Upper lobe of right lung (tissue), 1 donor: Measurements from ENCODE around the gene PRKCE. TPM values are rescaled to one million over a fixed set of nuclear protein-coding genes. Genes with fewer than 3 reads are reported as not detected.

Source experiments
- ATAC-seq: fragments of 200-7000 bp; cut with Tn5 transposase; one replicate; pipeline ENCODE4 v1.9.1; 2020; ENCODE audit warnings: mild to moderate bottlenecking, moderate library complexity
- DNase-seq: peaks from one replicate; pipeline ENCODE4 v3.0.0-alpha.2; 2020
- H3K27ac ChIP-seq: fragments of 200-600 bp; one replicate; pipeline ENCODE4 v1.8.0; 2022
- H3K27me3 ChIP-seq: fragments of 200-600 bp; one replicate; pipeline ENCODE4 v1.8.0; 2022; ENCODE audit warnings: mild to moderate bottlenecking
- H3K36me3 ChIP-seq: fragments of 200-600 bp; one replicate; pipeline ENCODE4 v1.8.0; 2022
- H3K4me1 ChIP-seq: fragments of 200-600 bp; one replicate; pipeline ENCODE4 v1.8.0; 2022
- H3K4me3 ChIP-seq: fragments of 200-600 bp; one replicate; pipeline ENCODE4 v1.8.0; 2022; ENCODE audit warnings: mild to moderate bottlenecking
- H3K9me3 ChIP-seq: fragments of 200-600 bp; one replicate; pipeline ENCODE4 v1.8.0; 2022
- intact Hi-C: fragments of 100-400 bp; cut with DNase I; formaldehyde crosslinking; loops from one replicate; pipeline ENCODE4 v1.11.0; 2022
- total RNA-seq: library from RNA; stranded (reverse); fragmentation: NEBNext Ultra II Directional; extraction: Animal tissue kit (Norgen Biotek cat#: 25700); gene quantifications from one replicate; pipeline ENCODE4 v1.2.1, GENCODE V29; 2021
- TF ChIP-seq, protein P1 (sequence below): fragments of 200-600 bp; IDR thresholded peaks from one replicate; pipeline ENCODE4 v1.8.0; 2022; ENCODE audit warnings: antibody characterized with exemption
- donor health status: DM: no; HTN: yes; CAD: no; lungs with severe emphysema.

The PRKCE gene
- total RNA-seq, 1 donor from 2014 or later, result 65.6 TPM

DNA sequence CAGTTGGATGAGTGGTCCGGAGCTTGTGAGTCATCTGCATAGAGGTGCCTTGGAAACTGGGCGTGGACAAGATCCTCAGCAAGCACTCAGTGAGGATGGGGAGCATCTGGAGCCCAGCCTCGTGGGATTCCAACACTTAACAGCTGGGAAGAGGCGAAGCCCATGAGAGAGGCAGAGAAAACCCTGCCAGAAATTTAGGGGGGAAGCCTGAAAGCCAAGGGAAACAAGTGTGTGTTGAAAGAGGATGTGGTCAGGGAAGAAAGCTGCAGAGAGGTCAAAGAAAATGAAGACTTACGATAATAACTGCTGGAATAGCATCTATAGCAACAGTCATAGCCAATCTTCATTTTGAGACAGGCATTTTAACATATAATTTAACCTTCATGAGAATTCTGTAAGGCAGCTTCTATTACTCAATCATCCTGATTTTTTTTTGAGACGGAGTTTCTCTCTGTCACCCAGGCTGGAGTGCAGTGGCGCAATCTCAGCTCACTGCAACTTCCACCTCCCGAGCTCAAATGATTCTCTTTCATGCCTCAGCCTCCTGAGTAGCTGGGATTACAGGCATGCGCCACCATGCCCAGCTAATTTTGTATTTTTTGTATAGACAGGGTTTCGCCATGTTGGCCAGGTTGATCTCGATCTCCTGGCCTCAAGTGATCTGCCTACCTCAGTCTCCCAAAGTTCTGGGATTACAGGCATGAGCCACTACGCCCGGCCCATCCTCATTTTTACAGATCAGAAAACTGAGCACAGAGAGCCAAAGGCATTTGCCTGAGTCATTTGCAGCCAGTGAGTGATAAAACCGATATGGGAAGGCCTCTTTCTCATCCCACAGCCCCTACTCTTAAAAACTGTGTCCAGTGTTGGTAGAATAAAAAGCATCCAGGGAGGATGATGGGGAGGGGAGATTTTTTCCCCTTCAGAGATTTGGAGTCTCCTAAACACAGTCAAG is 431.3 kb downstream of the PRKCE start:
- Histone ChIP-seq H3K4me3 (no peak overlapping the region), H3K4me1 (peaks cover 5% of the 10 kb centered on the region), H3K27ac (peak overlapping the region; percentile 37), H3K9me3 (no peaks in the 10 kb centered on the region), H3K36me3 (no peaks in the 10 kb centered on the region), H3K27me3 (no peaks in the 10 kb centered on the region)
- intact Hi-C loops, result no loop called here
- TF ChIP-seq, protein P1, sequence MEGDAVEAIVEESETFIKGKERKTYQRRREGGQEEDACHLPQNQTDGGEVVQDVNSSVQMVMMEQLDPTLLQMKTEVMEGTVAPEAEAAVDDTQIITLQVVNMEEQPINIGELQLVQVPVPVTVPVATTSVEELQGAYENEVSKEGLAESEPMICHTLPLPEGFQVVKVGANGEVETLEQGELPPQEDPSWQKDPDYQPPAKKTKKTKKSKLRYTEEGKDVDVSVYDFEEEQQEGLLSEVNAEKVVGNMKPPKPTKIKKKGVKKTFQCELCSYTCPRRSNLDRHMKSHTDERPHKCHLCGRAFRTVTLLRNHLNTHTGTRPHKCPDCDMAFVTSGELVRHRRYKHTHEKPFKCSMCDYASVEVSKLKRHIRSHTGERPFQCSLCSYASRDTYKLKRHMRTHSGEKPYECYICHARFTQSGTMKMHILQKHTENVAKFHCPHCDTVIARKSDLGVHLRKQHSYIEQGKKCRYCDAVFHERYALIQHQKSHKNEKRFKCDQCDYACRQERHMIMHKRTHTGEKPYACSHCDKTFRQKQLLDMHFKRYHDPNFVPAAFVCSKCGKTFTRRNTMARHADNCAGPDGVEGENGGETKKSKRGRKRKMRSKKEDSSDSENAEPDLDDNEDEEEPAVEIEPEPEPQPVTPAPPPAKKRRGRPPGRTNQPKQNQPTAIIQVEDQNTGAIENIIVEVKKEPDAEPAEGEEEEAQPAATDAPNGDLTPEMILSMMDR, result no peak
- ATAC-seq (peak; percentile 42), DNase-seq (no peak)

DNA sequence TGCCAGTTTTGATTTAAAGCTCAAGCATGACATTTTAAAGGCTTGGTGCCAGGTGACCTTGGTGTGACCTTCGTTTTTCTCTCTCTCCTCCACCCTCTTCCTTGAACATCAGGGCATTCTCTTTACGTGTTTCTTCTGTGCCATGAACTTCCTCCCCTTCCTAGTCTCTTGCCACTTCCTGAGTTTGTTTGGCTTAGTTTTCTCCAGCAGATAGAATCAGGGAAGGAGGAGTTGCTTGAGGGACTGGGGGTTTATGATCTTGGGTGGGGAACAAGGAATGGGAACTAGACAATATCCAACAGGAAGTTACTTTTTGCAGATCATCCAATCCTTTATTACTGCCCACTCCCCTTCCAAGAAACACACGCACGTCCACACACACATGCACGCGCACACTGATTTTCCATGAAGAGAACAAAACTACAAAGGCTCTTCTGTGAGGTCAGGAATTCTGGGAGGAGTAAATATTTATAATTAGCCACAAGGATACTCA is 435.1 kb downstream of the PRKCE start:
- H3K36me3 ChIP-seq, result peaks cover 7% of the 10 kb centered on the region
- no peaks in the 10 kb centered on the region for H3K27me3 ChIP-seq
- peak overlapping the region; percentile 65 for H3K27ac ChIP-seq
- no peak overlapping the region for H3K4me3 ChIP-seq
- no peaks in the 10 kb centered on the region for H3K9me3 ChIP-seq
- DNase-seq (no peak), ATAC-seq (peak; percentile 31)
- H3K4me1 ChIP-seq, result peaks cover 7% of the 10 kb centered on the region
- intact Hi-C loops, result no loop called here
- TF ChIP-seq, protein P1, result no peak

DNA sequence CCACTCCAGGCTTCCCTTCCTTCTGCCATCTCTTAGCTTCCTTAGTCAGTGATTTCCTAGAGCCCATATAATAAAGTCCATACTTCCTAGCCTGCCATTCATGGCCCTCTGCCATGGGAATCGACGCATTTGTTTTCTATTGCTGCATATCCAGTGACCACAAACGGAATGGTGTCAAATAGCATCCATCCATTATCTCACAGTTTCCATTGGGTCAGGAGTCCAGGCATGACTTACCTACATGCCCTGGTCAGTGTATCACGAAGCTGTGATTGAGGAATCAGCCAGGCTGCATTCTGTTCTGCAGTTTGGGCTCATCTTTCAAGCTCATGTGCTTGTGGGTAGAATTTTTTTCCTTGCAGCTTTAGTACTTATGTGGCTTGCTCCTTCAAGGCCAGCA is 436.0 kb downstream of the PRKCE start:
- ATAC-seq, result no peak
- H3K4me3 ChIP-seq, result no peak overlapping the region

DNA sequence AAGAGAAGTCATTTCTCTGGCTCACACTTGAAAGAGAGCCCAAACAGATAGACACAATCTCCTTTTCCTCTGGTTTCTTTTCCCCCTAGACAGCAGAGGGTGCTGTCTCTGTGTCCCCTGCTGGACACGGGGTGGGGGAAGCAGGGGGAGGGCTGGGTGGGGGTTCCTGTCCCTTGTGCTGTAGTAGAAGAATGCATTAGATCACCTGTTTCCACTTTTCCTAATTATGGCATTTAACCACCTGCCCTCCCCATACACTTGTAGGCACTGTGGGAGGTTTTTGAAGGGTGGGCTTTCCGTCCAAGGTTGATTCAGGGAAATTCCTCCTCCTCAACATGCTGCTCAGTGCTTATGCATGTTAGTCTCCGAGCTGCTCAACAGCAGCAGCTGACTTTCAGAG is 439.5 kb downstream of the PRKCE start:
- TF ChIP-seq, protein P1, result peak; percentile 43
- H3K27ac ChIP-seq, result peak overlapping the region; percentile 7
- intact Hi-C loops, result no loop called here
- peaks cover 13% of the 10 kb centered on the region for H3K4me1 ChIP-seq
- DNase-seq (no peak), ATAC-seq (peak; percentile 74)
- H3K27me3 ChIP-seq, result no peaks in the 10 kb centered on the region
- H3K36me3 ChIP-seq, result peaks cover 7% of the 10 kb centered on the region
- H3K9me3 ChIP-seq, result no peaks in the 10 kb centered on the region
- no peak overlapping the region for H3K4me3 ChIP-seq

More for the DNA sequence above, 436.0 kb downstream of the PRKCE start:
- no peaks in the 10 kb centered on the region for H3K9me3 ChIP-seq
- H3K27me3 ChIP-seq, result no peaks in the 10 kb centered on the region
- DNase-seq, result no peak
- peaks cover 7% of the 10 kb centered on the region for H3K36me3 ChIP-seq
- intact Hi-C loops, result no loop called here
- peak overlapping the region; percentile 65 for H3K27ac ChIP-seq
- TF ChIP-seq, protein P1, result no peak
- peaks cover 13% of the 10 kb centered on the region for H3K4me1 ChIP-seq

DNA sequence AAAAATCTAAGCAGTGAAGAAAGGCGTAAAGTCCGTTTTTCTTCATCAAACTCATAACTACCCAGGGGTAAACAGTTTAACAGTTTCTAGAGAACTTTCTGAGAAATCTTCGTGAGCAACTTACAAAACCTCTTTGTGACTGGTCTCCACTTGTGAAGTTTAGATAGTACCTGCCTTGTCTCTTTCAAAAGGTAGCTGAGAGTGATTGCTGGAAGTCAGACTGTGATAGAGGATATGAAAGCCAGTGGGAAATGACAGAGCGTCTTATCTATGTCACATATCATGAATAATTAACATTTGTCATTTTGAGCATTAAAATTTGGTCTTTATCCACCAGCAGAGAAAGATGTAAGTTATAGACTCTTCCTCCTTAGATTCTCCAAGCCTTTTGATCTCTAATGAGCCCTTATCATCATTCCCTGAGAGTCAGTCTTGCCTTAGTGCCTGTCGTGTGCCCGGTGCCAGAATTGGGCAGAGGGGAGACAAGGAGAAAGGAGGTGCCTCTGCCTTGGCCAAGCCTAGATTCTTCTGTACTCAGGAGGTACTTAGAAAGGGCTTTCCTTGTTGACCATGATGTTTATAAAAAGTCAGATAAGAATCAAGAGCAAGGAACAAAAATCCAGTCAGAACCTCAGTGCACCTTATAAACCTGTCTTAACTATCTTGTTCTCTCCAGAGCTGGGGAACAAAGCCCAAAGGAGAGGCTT is 440.6 kb downstream of the PRKCE start:
- H3K4me3 ChIP-seq, result no peak overlapping the region
- no peak overlapping the region for H3K27ac ChIP-seq
- H3K36me3 ChIP-seq, result peaks cover 13% of the 10 kb centered on the region
- no peaks in the 10 kb centered on the region for H3K27me3 ChIP-seq
- H3K9me3 ChIP-seq, result no peaks in the 10 kb centered on the region
- DNase-seq (no peak), ATAC-seq (peak; percentile 52)
- intact Hi-C loops, result no loop called here
- H3K4me1 ChIP-seq, result peaks cover 13% of the 10 kb centered on the region
- TF ChIP-seq, protein P1, result no peak
